ENCODE measurements around the gene SEPHS2.
"Not testable (repeated sequence)": the region's sequence is repeated elsewhere in the genome, so short reads cannot be mapped to it uniquely, and the experiment has no call there.

SEPHS2 gene, protein sequence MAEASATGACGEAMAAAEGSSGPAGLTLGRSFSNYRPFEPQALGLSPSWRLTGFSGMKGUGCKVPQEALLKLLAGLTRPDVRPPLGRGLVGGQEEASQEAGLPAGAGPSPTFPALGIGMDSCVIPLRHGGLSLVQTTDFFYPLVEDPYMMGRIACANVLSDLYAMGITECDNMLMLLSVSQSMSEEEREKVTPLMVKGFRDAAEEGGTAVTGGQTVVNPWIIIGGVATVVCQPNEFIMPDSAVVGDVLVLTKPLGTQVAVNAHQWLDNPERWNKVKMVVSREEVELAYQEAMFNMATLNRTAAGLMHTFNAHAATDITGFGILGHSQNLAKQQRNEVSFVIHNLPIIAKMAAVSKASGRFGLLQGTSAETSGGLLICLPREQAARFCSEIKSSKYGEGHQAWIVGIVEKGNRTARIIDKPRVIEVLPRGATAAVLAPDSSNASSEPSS

DNA sequence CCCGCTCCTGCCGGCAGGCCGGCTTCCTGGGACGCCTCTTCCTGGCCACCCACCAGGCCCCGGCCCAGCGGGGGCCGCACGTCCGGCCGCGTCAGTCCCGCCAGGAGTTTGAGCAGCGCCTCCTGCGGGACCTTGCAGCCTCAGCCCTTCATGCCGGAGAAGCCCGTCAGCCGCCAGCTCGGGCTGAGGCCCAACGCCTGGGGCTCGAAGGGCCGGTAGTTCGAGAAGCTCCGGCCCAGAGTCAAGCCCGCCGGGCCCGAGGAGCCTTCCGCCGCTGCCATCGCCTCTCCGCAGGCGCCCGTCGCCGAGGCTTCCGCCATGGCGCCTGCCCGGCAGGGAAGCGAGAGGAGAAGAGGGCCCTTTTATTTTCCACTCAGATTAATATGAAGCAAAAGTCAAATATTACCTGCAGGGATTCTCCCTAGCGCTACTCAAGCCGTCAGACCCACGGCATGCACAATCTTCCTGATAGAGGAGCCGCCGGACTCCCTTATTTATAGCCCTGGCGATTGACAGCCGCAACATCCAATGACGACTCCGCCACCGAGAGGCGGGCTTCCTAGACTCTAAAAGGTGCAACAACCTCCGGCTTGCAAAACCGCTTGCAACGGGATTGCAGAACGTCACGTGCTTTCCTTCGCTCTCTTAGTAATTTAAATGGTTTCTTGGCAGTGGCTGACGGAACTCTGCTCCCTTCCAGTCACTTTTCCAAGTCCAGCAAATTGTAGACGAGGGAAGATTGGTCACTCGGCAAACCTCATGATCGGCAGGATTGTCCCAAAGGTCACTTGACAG, at the start of gene SEPHS2:
Gene SEPHS2, minus strand, starts transcription at position 467 of the 795 bp plus-strand sequence. Its CDS starts 147 bp downstream, at position 320.
- peak; percentile 98 for DNase-seq (ENCODE audit: low read depth)

DNA sequence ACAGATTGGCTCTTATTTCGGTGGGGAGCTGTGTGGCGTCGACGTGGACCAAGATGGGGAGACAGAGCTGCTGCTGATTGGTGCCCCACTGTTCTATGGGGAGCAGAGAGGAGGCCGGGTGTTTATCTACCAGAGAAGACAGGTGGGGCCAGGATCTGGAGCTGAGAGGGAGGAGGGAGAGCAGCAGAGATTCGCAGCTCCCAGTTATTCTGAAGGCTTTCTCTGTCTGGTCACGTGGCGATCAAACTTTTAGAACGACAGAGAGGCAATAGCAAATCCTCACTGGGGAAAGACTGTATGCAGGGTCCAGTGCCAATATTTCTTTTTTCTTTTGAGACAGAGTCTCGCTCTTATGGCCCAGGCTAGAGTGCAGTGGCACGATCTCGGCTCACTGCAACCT, 49.0 kb upstream of the SEPHS2 start:
- no peak for DNase-seq (ENCODE audit: low read depth)

DNA sequence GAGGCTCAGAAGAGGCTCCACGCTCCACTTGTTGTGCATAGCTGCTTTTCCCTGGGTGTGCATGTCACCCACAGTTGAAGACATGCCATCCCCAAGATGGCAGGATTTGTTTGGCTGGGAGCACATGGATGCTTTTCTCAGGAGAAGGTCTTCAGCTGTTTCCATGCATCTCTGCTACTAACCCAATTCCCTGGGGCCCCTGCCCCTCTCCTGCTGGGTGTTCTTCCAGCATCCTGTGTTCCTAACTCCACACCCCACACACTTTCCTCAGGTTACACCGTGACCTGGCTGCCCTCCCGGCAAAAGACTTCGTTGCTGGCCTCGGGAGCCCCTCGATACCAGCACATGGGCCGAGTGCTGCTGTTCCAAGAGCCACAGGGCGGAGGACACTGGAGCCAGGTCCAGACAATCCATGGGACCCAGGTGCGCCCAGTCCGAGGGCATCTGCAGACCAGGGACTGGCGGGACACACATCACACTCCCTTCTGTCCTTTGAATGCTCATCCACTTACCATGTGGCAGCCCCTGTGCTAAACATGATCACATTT, 48.3 kb upstream of the SEPHS2 start:
- DNase-seq (ENCODE audit: low read depth), result no peak

DNA sequence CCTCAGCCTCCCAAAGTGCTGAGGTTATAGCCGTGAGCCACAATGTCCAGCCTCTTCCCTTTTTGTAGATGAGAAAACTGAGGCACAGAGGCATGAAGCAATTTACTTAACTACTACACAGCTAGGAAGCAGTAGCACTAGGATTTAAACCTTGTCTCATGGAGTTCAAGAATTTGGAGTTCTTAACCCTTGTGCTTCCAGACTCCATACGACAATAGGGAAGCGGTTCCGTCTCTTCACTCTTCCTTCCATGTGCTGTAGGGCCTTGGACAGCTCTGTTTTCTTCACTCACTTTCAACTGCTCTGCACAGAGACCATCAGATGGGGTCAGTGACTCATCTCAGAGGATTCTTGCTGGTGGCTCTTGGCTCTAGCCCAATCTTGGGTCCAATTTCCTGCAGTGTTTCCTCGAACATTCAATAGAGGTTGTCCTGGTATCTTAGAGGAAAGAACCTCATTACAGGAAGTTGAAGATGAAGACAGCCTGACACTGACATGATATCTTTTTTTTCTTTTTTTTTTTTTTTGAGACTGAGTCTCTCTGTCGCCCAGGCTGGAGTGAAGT, 46.2 kb upstream of the SEPHS2 start:
- peak; percentile 90 for DNase-seq (ENCODE audit: low read depth)

DNA sequence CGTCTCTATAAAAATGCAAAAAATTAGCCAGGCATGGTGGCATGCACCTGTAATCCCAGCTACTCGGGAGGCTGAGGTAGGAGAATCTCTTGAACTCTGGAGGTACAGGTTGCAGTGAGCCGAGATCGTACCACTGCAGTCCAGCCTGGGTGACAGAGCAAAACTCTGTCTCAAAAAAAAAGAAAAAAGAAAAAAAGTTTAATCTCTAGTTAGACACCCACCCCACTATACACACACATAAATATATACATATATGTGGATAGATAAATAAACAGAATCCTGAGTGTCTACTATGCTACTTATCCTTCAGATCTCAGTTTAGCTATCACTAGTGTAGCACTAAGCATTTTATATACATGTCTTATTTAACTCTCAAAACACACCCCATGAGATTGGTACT, 45.6 kb upstream of the SEPHS2 start:
- no peak for DNase-seq (ENCODE audit: low read depth)

DNA sequence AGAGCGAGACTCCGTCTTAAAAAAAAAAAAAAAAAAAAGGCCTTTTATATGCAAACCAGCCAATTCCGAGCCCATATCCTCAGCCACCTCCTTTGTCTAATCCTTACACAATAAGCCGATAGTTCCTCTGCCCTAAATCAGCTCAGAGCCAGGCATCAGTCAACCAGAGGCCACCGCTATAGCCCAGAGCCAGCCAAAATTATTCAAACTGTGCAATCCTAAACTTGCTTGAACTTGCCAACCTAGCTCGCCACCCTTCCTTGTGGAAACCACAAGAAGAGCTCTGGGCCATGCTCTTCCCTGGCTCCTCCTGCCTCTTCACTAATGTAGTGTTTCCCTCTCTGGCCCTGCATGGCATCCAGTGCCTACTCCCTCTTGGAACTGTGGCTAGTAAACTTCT, 44.5 kb upstream of the SEPHS2 start:
- DNase-seq (ENCODE audit: low read depth), result no peak

DNA sequence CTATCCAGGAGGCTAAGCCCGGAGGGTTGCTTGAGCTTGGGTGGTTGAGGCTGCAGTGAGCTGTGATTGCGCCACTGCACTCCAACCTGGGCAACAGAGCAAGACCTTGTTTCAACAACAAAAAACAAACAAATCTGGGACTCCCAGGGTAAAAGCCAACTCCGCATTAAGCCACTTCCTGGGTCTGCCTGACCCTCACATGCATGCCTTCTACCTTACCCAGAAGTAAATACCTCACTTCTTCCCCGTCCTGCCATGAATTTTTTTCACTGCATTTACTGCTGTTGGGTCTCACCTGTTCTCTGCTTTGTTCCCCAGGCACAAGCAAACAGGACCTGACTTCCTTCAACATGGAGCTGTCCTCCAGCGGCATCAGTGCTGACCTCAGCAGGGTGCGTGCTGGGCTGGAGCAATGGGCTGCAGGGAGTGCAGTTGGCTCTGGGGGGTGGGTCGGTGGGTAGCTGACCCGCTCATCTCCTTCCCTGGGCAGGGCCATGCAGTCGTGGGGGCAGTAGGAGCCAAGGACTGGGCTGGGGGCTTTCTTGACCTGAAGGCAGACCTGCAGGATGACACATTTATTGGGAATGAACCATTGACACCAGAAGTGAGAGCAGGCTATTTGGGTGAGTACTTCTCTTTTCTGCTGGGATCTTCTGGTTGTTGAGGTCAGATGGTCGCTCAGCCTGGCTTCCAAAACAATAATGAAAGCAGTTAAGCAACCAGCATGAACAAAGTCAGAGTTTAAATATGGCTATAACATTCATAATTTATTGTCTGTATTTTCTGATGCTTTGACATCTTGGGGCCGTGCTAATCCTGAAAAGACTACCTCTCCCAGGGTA, 43.3 kb upstream of the SEPHS2 start:
- no peak for DNase-seq (ENCODE audit: low read depth)

DNA sequence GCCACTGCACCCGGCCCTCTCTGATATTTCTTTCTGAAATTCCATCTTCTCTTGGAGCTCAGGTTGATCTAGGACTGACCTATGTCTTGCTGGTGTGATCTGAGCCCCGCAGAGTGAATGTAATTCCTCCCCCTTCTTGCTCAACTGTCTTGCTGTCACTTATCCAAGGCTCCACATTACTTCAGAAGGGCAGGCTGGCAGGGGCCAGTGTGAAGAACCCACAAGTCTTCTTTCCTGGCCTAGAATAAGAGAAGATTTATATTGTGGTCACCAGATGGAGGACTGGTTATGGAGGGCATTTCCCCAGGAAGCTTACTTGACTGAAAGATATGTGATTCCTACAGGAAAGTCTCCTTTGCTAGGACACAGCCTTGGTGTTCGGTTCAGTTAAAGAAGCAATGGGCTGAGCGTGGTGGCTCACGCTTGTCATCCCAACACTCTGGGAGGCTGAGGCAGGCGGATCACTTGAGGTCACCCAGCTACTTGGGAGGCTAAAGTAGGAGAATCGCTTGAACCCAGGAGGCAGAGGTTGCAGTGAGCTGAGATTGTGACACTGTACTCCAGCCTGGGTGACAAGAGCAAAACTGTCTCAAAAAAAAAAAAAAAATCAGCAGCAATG, 40.3 kb upstream of the SEPHS2 start:
- peak; percentile 38 for DNase-seq (ENCODE audit: low read depth)

DNA sequence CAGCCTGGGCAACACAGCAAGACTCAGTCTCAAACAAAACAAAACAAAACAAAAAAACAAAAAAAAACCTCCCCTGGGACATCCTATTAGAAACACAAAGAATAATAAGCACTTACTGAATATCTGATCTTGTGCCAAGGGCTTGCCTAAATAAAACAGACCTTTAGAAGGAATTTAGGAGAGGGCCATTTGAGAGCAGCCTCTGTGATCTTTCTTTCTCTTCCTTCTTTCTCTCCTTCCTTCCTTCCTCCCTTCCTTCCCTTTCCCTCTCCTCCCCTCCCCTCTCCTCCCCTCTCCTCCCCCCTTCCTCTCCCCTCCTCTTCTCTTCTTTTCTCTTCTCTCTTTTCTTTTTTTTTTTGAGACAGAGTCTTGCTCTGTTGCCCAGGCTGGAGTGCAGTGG, 39.2 kb upstream of the SEPHS2 start:
- DNase-seq (ENCODE audit: low read depth), result no peak

DNA sequence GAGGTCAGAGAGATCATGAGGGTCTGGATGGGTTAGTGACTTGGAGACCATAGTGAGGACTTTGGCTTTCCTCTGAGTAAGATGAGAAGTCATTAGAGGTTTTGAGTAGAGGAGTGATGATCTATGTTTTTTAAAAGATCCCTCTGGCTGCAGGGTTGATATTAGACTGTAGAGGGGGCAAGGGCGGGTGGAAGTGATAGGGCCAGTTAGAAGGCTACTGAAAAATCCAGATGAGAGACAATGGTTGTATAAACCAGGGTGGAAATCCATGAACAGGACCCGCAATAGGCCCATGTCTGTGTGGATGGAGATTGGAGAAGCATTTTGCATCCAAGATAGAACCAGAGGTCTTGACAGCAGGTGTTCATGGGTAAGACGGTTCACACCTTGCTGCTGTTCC, 36.7 kb upstream of the SEPHS2 start:
- peak; percentile 37 for DNase-seq (ENCODE audit: low read depth)

DNA sequence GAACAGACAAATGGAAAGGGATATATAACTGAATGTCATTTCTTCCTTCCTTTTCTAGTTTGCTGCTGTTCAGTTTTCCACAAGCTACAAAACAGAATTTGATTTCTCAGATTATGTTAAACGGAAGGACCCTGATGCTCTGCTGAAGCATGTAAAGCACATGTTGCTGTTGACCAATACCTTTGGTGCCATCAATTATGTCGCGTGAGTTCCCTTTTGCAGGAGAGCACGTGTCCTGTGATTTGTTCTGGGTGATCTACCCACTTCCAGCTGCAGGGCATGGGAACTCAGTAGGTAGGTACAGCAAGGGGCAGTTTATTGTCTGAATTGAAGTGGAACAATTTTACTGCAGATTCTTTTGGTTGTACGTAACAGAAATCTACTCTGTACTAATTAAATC, 35.7 kb upstream of the SEPHS2 start:
- DNase-seq (ENCODE audit: low read depth), result no peak

DNA sequence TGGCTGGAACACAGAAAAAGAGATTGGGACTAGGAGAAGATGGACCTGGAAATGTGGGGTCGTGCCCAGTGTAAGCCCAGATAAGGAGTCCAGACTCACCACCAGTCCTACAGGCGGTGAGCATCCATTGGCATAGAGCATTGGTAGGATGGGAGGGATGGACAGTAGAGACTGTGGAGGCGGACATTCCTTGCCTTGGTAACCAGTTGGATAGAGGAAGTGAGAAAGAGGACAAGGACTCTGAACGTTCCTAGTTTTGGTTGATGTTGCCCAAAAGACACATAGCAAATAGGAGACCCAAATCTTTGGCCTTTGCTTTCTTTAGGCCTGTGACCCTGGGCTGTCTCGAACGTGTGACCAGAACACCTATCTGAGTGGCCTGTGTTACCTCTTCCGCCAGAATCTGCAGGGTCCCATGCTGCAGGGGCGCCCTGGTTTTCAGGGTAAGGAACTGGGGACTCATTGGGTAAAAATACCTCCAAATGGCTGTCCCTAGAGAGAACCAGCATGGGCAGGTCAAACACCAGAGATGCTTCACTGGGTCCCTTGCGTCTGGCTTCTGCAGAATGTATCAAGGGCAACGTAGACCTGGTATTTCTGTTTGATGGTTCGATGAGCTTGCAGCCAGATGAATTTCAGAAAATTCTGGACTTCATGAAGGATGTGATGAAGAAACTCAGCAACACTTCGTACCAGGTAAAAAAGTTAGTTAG, 33.2 kb upstream of the SEPHS2 start:
- DNase-seq (ENCODE audit: low read depth), result no peak

DNA sequence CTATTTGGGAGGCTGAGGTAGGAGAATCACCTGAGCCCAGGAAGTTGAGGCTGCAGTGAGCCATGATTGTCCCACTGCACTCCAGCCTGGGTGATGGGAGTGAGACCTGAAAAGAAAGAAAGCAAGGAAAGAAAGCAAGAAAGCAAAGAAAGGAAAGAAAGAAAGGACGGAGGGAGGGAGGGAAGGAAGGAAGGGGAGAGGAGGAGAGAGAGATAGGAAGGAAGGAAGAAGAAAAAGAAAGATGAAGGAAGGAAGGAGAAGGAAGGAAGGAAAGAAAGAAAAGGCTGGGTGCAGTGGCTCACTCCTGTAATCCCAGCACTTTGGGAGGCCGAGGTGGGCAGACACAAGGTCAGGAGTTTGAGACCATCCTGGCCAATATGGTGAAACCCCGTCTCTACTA, 32.1 kb upstream of the SEPHS2 start:
- DNase-seq (ENCODE audit: low read depth), result not testable (repeated sequence)

DNA sequence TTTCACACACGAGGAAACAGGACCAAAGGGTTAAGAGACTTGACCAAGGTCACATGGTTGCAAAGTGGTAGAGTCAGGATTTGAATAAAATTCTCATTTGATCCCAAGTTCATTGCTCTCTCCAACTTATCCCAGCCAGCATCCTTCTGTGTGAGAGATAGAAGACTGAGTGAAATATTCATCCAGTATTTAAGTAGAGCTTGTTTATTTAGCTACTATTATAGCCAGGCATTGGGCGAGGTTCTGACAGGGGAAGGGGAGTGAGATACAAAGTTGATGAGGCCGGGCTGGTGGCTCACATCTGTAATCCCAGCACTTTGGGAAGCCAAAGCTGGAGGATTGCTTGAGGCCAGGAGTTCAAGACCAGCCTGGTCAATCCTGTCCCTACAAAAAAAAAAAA, 31.3 kb upstream of the SEPHS2 start:
- DNase-seq (ENCODE audit: low read depth), result no peak

DNA sequence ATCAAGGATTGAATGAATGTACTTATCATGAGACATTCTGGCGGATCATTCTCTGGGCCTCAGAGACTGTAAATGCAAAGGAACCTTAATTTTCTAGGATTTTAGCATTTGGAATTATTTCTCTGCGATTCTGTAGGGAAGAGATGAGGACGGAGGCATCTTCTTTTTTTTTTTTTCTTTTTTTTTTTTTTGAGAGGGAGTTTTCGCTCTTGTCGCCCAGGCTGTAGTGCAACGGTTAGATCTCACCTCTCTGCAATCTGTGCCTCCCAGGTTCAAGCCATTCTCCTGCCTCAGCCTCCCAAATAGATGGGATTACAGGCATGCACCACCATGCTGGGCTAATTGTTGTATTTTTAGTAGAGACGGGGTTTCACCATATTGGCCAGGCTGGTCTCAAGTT, 29.0 kb upstream of the SEPHS2 start:
- DNase-seq (ENCODE audit: low read depth), result no peak

DNA sequence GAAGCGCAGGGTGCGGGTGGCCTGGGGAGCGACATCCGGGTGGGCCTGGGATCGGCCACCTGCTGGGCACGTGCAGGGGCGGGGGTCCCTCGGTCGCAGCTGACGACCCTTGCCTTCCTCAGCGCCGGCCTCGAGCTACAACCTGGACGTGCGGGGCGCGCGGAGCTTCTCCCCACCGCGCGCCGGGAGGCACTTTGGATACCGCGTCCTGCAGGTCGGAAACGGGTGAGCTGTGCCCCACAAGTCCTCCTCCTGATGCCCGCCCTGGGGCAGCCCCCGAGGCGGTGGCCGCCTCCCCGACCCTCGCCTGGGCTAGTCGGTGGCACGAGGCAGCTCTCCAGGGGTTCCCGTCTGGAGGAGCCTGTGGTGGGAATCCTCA, 28.4 kb upstream of the SEPHS2 start:
- DNase-seq (ENCODE audit: low read depth), result no peak

DNA sequence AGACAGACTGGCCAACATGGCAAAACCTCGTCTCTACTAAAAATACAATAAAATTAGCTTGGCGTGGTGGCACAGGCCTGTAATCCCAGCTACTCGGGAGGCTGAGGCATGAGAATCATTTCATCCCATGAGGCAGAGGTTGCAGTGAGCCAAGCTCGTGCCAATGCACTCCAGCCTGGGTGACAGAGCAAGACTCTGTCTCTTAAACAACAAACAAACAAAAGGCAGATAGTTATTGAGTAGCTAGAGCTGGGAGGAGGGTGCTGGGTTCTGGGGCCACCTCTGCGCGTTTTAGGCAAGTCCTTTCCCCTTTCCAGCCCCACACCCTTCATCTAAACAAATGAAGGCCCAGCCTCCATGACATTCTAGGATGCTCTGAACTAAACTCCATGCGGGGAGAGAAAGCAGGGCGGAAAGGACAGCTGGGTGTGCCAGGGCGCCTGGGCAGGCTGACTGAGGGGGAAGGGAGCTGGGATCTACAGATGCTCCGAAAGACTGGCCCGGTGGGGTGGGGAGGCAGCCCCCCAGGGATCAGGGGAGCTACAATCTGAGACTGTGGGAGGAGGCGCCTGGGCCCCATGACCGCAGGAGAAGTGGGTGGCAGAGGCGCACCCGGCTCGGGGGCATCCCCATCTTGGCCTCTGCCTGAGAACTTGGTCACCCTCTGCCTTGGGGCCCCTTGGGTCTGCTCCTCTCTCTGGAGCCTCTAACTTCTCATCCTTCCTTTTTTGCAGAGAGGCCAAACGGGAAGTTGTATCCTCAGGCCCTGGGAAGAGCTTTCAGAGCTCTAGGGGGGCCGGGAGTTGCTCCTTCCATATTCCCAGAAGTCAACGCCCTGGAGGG, 27.8 kb upstream of the SEPHS2 start:
- DNase-seq (ENCODE audit: low read depth), result no peak

DNA sequence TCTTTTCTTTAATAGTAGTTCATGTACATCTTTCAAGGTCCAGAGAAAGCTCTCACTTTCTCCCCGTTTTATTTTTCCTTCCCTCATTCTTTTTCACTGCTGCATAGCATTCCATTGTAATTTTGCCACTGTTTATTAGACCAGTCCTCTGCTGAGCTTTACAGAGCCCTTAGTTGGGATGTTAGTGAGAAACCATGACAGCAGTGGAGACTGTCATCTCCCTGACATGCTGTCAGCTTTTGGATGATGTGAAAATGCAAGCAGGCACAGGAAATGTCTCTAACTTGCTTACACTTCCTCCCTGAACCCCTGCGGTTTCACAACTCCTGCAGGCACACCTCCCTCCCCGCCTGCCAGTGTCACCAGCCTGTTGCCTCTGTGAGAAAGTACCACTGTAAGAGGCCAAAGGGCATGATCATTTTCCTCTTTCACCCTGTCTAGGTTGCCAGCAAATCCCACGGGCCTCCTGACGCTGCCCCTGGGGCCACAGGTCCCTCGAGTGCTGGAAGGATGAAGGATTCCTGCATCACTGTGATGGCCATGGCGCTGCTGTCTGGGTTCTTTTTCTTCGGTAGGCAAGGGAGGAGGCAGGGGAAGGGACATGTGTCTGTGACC, 26.8 kb upstream of the SEPHS2 start, which contains the start of gene ITGAL:
Gene ITGAL, plus strand, starts transcription at position 415 of the 615 bp plus-strand sequence. Its CDS starts 96 bp downstream, at position 511.
- no peak for DNase-seq (ENCODE audit: low read depth)

DNA sequence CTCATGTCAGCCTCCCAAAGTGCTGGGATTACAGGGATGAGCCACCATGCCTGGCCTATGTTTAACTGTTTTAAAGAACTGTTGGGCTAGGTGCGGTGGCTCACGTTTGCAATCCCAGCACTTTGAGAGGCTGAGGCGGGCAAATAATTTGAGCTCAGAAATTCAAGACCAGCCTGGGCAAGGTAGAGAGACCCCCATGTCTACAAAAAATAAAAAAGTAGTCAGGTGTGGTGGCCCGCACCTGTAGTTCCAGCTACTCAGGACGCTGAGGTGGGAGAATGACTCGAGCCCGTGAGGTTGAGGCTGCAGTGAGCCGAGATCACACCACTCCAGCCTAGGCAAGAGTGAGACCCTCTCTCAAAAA, 24.9 kb upstream of the SEPHS2 start:
- DNase-seq (ENCODE audit: low read depth), result no peak

Data from ELR (cell line).